Ascending aorta (tissue), 2 donors: ENCODE data around the gene CCDC124. TPM values are rescaled to one million over a fixed set of nuclear protein-coding genes. Genes with fewer than 3 reads are reported as not detected.

Experiments
- DNase-seq, 2 donors: peaks; one replicate each; pipeline ENCODE4 v3.0.0-alpha.2; 2019; ENCODE audit warnings: low spot score in 2 of 2
- H3K27ac ChIP-seq, 2 donors: fragments of 200-600 bp; sonication (generic); one replicate each; pipeline ENCODE4 v1.5.1; 2016 to 2017; ENCODE audit warnings: mild to moderate bottlenecking in 1 of 2
- H3K27me3 ChIP-seq: fragments of 200-600 bp; sonication (generic); one replicate; pipeline ENCODE4 v1.5.1; 2017
- H3K36me3 ChIP-seq, 2 donors: fragments of 200-600 bp; sonication (generic); one replicate each; pipeline ENCODE4 v1.5.1; 2016
- H3K4me1 ChIP-seq, 2 donors: fragments of 200-600 bp; sonication (generic); one replicate each; pipeline ENCODE4 v1.5.1; 2016 to 2017; ENCODE audit warnings: mild to moderate bottlenecking in 1 of 2
- H3K4me3 ChIP-seq, 2 donors: fragments of 200-600 bp; sonication (generic); one replicate each; pipeline ENCODE4 v1.5.1; 2016 to 2017; ENCODE audit warnings: mild to moderate bottlenecking in 1 of 2
- H3K9me3 ChIP-seq, 2 donors: fragments of 200-600 bp; sonication (generic); one replicate each; pipeline ENCODE4 v1.5.1; 2016
- intact Hi-C: fragments of 100-400 bp; cut with DNase I; formaldehyde crosslinking; loops from one replicate; pipeline ENCODE4 v1.15.1; 2023
- total RNA-seq: library from RNA; depleted of rRNA; stranded (reverse); fragments of >200 nt; gene quantifications from one replicate; pipeline ENCODE4 v1.1.0, GENCODE V29; 2016
- TF ChIP-seq, protein P1 (sequence below), 3 experiments: fragments of 200-600 bp in 2 of 3; fragments of 450-650 bp in 1 of 3; sonication (generic) in 2 of 3; IDR thresholded peaks; one replicate each; pipeline ENCODE4 v1.5.1; 2016 to 2019; ENCODE audit warnings: antibody characterized with exemption in 3 of 3, mild to moderate bottlenecking in 1 of 3, moderate library complexity in 1 of 3

Gene CCDC124
- total RNA-seq, 1 donor from 2014 or later = 43.3 TPM

DNA sequence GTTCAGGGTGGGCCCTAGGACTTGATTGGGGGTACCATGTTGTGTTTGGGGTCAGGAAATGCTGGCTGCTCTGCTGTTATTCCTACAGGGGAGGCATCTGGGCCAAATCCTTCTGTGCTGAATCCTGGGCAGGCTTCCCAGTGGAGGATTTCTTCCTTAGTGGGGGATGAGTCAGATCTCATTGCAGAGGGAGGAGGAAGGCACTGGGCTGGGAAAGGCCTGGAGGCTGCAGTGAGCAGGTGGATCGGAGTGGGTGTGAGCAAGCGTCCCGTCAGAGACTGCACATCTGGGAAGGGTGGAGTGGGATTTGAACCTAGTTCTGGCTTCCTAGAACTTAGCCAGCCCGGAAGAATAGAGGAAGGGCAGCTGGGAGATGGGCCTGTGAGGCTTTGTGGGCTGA lies 11.5 kb downstream of the CCDC124 start:
- no peak overlapping the region for H3K27ac ChIP-seq

DNA sequence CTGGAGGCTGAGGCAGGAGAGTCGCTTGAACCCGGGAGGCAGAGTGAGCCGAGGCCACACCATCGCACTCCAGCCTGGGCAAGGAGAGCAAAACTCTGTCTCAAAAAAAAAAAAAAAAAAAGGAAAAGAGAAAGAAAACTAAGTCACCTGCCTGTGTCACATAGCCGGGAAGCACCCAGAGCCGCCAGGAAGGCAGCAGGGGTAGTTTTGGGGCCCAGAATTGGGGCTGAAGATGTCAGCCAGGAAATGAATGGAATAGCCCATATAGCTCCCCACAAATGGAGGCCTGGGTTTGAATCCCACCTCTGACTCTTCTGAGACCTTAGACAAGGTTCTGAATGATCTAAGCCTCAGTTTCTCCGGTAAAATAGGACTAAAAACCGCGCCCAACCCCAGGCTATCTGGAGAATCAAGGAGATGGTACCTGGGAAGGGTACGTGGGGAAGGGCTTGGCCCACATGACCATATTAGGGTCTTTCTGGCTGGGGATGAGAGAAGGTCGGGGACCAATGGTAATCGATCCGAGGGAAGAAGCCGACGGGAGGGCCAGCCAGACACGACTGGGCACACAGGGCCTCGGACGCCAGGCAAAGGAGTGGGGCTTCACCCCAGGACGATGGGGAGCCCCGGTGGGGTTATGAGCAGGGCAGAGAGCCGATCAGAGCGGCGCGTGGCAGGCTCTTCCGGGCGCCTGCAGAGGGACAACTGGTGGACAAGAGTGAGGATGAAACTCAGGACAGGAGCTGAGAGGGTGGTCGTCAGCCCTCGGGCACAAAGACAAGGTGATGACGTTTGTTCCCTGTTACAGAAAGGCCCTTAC lies 14.4 kb downstream of the CCDC124 start:
- intact Hi-C loops = loop anchor here (1.0 to 2.0 kb wide), 3 partner anchors 14 to 112 kb away; partner anchors contain the start of gene CCDC124
- H3K4me1 ChIP-seq = peaks cover 10 to 32% of the 10 kb centered on the region in 2 donors

More for the DNA sequence above, 11.5 kb downstream of the CCDC124 start:
- Histone ChIP-seq H3K36me3 (peaks cover 21 to 26% of the 10 kb centered on the region in 2 donors), H3K4me3 (no peak overlapping the region), H3K4me1 (peaks cover 6 to 7% of the 10 kb centered on the region in 2 donors), H3K27me3 (no peaks in the 10 kb centered on the region), H3K9me3 (no peaks in the 10 kb centered on the region)
- DNase-seq = no peak
- intact Hi-C loops = no loop called here
- TF ChIP-seq, protein P1, sequence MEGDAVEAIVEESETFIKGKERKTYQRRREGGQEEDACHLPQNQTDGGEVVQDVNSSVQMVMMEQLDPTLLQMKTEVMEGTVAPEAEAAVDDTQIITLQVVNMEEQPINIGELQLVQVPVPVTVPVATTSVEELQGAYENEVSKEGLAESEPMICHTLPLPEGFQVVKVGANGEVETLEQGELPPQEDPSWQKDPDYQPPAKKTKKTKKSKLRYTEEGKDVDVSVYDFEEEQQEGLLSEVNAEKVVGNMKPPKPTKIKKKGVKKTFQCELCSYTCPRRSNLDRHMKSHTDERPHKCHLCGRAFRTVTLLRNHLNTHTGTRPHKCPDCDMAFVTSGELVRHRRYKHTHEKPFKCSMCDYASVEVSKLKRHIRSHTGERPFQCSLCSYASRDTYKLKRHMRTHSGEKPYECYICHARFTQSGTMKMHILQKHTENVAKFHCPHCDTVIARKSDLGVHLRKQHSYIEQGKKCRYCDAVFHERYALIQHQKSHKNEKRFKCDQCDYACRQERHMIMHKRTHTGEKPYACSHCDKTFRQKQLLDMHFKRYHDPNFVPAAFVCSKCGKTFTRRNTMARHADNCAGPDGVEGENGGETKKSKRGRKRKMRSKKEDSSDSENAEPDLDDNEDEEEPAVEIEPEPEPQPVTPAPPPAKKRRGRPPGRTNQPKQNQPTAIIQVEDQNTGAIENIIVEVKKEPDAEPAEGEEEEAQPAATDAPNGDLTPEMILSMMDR (IDR thresholded peaks at IDR 0.05) = no peak

DNA sequence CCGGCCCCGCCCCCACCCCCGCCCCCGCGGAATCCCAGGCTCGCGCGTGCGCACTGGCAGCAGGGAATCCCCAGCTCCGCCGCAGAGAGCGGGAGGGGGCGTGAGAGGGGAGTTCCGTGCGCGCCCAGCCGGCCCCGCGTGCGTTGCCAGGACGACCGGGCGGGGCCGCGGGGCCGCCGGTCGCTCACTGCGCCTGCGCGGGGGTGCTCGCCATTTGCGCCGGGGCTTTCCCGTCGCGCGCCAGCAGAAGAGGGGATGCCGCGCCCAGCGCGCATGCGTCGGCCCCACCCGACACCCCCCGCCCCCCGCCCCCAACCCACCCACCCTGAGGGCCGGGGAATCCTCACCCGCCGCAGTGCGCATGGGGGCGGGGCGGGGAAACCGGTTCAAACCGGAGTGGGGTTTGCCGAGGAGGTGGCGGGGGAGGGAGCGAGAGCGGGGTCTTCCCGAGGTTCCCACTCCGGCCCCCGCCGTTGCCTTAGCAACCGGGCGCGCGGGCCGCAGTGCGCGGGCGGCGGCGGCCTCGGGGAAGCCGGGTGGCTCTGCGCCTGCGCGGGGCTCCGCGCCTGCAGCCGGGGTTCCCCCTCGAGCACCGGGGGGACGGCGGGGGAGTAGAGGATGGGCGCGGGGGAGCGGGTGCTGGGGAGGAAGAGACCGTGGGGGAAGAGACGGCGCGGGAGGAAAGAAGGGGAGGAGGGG lies 15.1 kb downstream of the CCDC124 start:
- H3K4me3 ChIP-seq = peak overlapping the region; percentile 87 to 90
- TF ChIP-seq, protein P1 (IDR thresholded peaks at IDR 0.05) = peak in 1 of 3 experiments; percentile 4
- intact Hi-C loops = loop anchor here (1.0 to 2.0 kb wide), 2 partner anchors 15 to 111 kb away; partner anchors contain the start of gene CCDC124
- H3K36me3 ChIP-seq = peaks cover 7 to 11% of the 10 kb centered on the region in 2 donors
- H3K4me1 ChIP-seq = peaks cover 10 to 32% of the 10 kb centered on the region in 2 donors
- peak overlapping the region in 1 of 2 donors; percentile 46 for H3K27ac ChIP-seq
- peak; percentile 45 to 91 for DNase-seq
- no peaks in the 10 kb centered on the region for H3K9me3 ChIP-seq
- peaks cover 18% of the 10 kb centered on the region for H3K27me3 ChIP-seq

More for the DNA sequence above, 14.4 kb downstream of the CCDC124 start:
- Histone ChIP-seq H3K27me3 (peaks cover 11% of the 10 kb centered on the region), H3K27ac (peak overlapping the region; percentile 17 to 46), H3K36me3 (peaks cover 11 to 13% of the 10 kb centered on the region in 2 donors), H3K9me3 (no peaks in the 10 kb centered on the region), H3K4me3 (peak overlapping the region; percentile 87 to 90)
- no peak for DNase-seq
- TF ChIP-seq, protein P1 (IDR thresholded peaks at IDR 0.05) = peak in 1 of 3 experiments; percentile 12

DNA sequence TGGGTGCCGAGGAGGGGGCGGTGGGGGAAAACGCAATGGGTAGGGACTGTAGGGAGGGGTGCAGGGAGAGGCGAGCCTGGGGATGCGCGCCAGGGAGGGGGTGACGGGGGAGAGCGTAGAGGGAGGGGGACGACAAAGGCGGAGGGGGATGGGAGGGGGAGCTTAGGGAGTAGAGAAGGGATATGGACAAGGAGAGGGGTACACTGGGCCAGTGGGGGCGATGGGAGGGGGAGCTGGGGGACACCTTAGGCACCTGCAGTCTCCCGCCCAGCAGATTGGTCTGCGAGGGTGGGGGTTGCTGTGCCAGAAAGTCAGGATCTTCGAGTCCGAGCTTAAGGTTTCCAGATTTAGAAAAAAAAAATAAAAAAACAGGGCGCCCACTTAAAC lies 15.7 kb downstream of the CCDC124 start:
- intact Hi-C loops = no loop called here
- DNase-seq = no peak
- Histone ChIP-seq H3K27me3 (peaks cover 23% of the 10 kb centered on the region), H3K36me3 (peaks cover 2 to 7% of the 10 kb centered on the region in 2 donors), H3K4me1 (peaks cover 10 to 32% of the 10 kb centered on the region in 2 donors), H3K4me3 (peak overlapping the region; percentile 87 to 90), H3K9me3 (no peaks in the 10 kb centered on the region), H3K27ac (no peak overlapping the region)
- TF ChIP-seq, protein P1 (IDR thresholded peaks at IDR 0.05) = no peak

DNA sequence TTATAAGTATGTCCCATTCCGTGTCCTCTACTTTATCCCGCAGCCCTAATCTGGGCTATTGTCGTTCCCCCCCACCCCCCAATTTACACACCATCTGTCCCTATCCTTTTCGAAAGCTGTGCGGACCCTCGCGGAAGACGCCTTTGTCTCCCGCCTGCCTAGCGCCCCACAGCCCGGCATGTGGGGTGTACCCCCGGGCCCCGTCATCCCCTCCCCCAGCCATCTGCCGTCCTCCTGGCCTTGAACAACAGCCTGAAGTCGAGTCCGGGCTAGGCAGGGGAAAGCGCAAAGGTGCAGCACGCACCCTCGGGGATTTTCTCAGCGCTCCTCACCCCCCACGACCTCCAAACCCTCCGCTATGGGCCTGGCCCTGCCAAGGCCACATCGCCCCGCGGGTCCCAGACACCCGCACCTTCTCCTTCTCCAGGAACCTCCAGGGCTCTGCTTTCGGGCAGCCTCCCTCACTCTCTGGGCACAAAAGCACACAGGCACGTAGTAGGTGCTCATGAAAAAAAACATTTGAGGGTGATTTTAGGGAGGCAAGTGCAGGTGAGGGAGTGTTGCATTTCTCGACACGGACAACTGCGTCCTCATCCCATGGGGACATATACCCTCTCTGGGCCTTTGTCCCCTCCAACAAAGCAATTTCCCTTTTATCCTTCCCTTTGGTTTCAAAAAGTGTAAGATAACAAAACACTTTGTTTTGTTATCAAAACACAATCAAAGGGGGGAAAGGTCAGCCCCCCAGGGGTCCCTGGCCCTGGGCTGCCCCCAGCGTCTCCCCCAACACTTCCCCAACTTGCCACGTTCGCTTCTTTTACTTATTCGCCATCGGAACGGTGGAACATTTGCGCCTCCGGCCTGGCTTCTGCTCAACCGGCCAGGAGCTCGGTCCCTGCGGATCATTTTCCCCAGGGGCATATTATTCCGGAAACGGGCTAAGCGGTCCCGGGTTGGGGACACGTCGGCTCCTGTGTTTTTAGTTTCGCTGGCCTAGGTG lies 16.4 kb downstream of the CCDC124 start:
- no peaks in the 10 kb centered on the region for H3K9me3 ChIP-seq
- DNase-seq = no peak
- TF ChIP-seq, protein P1 (IDR thresholded peaks at IDR 0.05) = no peak
- no peak overlapping the region for H3K27ac ChIP-seq
- peaks cover 10 to 32% of the 10 kb centered on the region in 2 donors for H3K4me1 ChIP-seq
- intact Hi-C loops = no loop called here
- H3K4me3 ChIP-seq = peak overlapping the region; percentile 87 to 90
- peaks cover 23% of the 10 kb centered on the region for H3K27me3 ChIP-seq
- H3K36me3 ChIP-seq = no peaks in the 10 kb centered on the region
